Activated CD8-positive, alpha-beta memory T cell treated with anti-CD3 and anti-CD28 coated beads for 1 hour (primary cell): ENCODE data around the gene OR3A3.
"Not testable (repeated sequence)": the region's sequence is repeated elsewhere in the genome, so short reads cannot be mapped to it uniquely, and the experiment has no call there.

ENCODE experiments used
- DNase-seq, 2 donors: peaks; one replicate each; pipeline ENCODE4 v3.0.0-alpha.2; 2020; ENCODE audit warnings: low read depth in 1 of 2; ENCODE audit errors: extremely low read depth in 1 of 2

Gene OR3A3

GRCh38 chr17:3411070-3411469 lies at the start of gene OR3A3:
Gene OR3A3 (plus strand): TSS chr17:3411370.
- no peak for DNase-seq

- DNase-seq, result not testable (repeated sequence)
These were observed 40.0 kb upstream of the OR3A3 start for GRCh38 chr17:3371167-3371566.

- DNase-seq, result no peak
These were observed 32.8 kb upstream of the OR3A3 start for GRCh38 chr17:3378321-3378720.

- DNase-seq, result no peak
These were observed 29.2 kb upstream of the OR3A3 start for GRCh38 chr17:3381957-3382356.

- no peak for DNase-seq
These were observed 25.0 kb upstream of the OR3A3 start, which contains the start of gene OR3A2 for GRCh38 chr17:3385869-3386816. Gene OR3A2 (minus strand): TSS chr17:3386308.

GRCh38 chr17:3389791-3390190 lies 21.4 kb upstream of the OR3A3 start:
- no peak for DNase-seq

- DNase-seq, result not testable (repeated sequence)
These were observed 13.4 kb upstream of the OR3A3 start for GRCh38 chr17:3397801-3398200.

GRCh38 chr17:3398310-3398709 lies 12.9 kb upstream of the OR3A3 start, which contains the start of gene OR1E1:
Gene OR1E1 (minus strand): TSS chr17:3398410. CDS start chr17:3398410, 0 bp downstream.
- DNase-seq, result no peak

- DNase-seq, result no peak
These were observed 11.1 kb upstream of the OR3A3 start for GRCh38 chr17:3400055-3400454.

- no peak for DNase-seq
These were observed 9.4 kb upstream of the OR3A3 start for GRCh38 chr17:3401786-3402185.

GRCh38 chr17:3403856-3404255 lies 7.3 kb upstream of the OR3A3 start:
- DNase-seq, result not testable (repeated sequence)

GRCh38 chr17:3412216-3412615 lies 1.0 kb downstream of the OR3A3 start:
- DNase-seq, result not testable (repeated sequence)

GRCh38 chr17:3415610-3416009 lies 4.4 kb downstream of the OR3A3 start:
- DNase-seq, result no peak

- no peak for DNase-seq
These were observed 7.1 kb downstream of the OR3A3 start for GRCh38 chr17:3418222-3418621.

- not testable (repeated sequence) for DNase-seq
These were observed 22.0 kb downstream of the OR3A3 start for GRCh38 chr17:3433215-3433614.

GRCh38 chr17:3433741-3434140 lies 22.6 kb downstream of the OR3A3 start, which contains the start of gene OR1E2:
Gene OR1E2 (minus strand): TSS chr17:3433841. CDS start chr17:3433841, 0 bp downstream.
- DNase-seq, result no peak

GRCh38 chr17:3438368-3438767 lies 27.2 kb downstream of the OR3A3 start:
- DNase-seq, result no peak

- no peak for DNase-seq
These were observed 29.3 kb downstream of the OR3A3 start for GRCh38 chr17:3440451-3440850.

GRCh38 chr17:3447625-3448024 lies 36.5 kb downstream of the OR3A3 start:
- no peak for DNase-seq

GRCh38 chr17:3448059-3448665 lies 37.0 kb downstream of the OR3A3 start:
- DNase-seq, result no peak

- DNase-seq, result not testable (repeated sequence)
These were observed 55.2 kb downstream of the OR3A3 start for GRCh38 chr17:3466355-3466754.

- DNase-seq, result no peak
These were observed 58.4 kb downstream of the OR3A3 start for GRCh38 chr17:3469529-3469928.
